Kidney (tissue), 14 donors: Measurements from ENCODE around the gene SIPA1. TPM values are rescaled to one million over a fixed set of nuclear protein-coding genes. Genes with fewer than 3 reads are reported as not detected.

Source experiments
- DNase-seq, 5 donors: peaks; one replicate each; pipeline ENCODE4 v3.0.0-alpha.2; 2013 to 2020
- FAIRE-seq: peaks from 2 replicates; lab custom pipeline; 2012; peaks lifted over from hg19 to GRCh38; lab: Jason Lieb, UNC
- H3K27ac ChIP-seq, 2 donors: one replicate each; pipeline ENCODE4 v1.7.0; 2013; ENCODE audit warnings: low read depth in 2 of 2, low read length in 2 of 2, inconsistent platforms in 1 of 2
- H3K27me3 ChIP-seq: one replicate; pipeline ENCODE4 v1.7.1; 2013; ENCODE audit warnings: low read length, inconsistent platforms; ENCODE audit not compliant: control insufficient read depth, insufficient read depth
- H3K36me3 ChIP-seq, 3 donors: one replicate each; pipeline versions ENCODE4 v1.7.0 to v1.7.1; 2013; ENCODE audit warnings: low read length in 3 of 3, control low read depth in 1 of 3, inconsistent platforms in 1 of 3; ENCODE audit not compliant: insufficient read depth in 3 of 3, control insufficient read depth in 2 of 3
- H3K4me1 ChIP-seq, 3 donors: one replicate each; pipeline versions ENCODE4 v1.7.0 to v1.7.1; 2013; ENCODE audit warnings: low read length in 3 of 3, inconsistent platforms in 1 of 3, low read depth in 1 of 3; ENCODE audit not compliant: control insufficient read depth in 2 of 3, insufficient read depth in 2 of 3
- H3K4me3 ChIP-seq, 3 donors: one replicate each; pipeline versions ENCODE4 v1.7.0 to v1.8.1; 2013; ENCODE audit warnings: low read length in 3 of 3, control low read depth in 1 of 3, inconsistent platforms in 1 of 3
- H3K9ac ChIP-seq, 3 donors: one replicate each; pipeline versions ENCODE4 v1.7.0 to v1.7.1; 2013; ENCODE audit warnings: low read length in 3 of 3, control low read depth in 1 of 3, inconsistent platforms in 1 of 3
- H3K9me3 ChIP-seq, 3 donors: one replicate each; pipeline versions ENCODE4 v1.7.0 to v1.7.1; 2013; ENCODE audit warnings: low read length in 3 of 3, control low read depth in 1 of 3, inconsistent platforms in 1 of 3; ENCODE audit not compliant: control insufficient read depth in 2 of 3, insufficient read depth in 1 of 3
- CTCF ChIP-seq: IDR thresholded peaks from 3 replicates; pipeline ENCODE4 v1.5.1; 2012; ENCODE audit warnings: mild to moderate bottlenecking, moderate library complexity, borderline replicate concordance; ENCODE audit not compliant: insufficient read depth; ENCODE audit errors: extremely low read depth
- intact Hi-C: fragments of 100-400 bp; cut with DNase I; formaldehyde crosslinking; loops from one replicate; pipeline ENCODE4 v1.11.1; 2022
- polyA plus RNA-seq: library from polyadenylated mRNA; stranded (reverse); fragments of 350-450 nt; fragmentation: Illumina TruSeq; extraction: RNeasy Lipid Tissue Mini Kit (QIAGEN cat#74804); gene quantifications from one replicate; pipeline ENCODE4 v1.2.3, GENCODE V29; 2014; ENCODE audit warnings: low read depth, low replicate concordance; ENCODE audit not compliant: insufficient read depth
- total RNA-seq: library from RNA; stranded (reverse); fragmentation: NEBNext Ultra II Directional; extraction: Animal tissue kit (Norgen Biotek cat#: 25700); gene quantifications from one replicate; pipeline ENCODE4 v1.2.1, GENCODE V29; 2021
- donor health status: control.
- donor health status: control.
- donor health status: control.
- donor health status: control.
- donor health status: control.
- donor health status: DM: yes; HTN: yes; CAD: no.
- donor health status: Normal renal cell carcinoma (clear cell type).

The SIPA1 gene
- total and polyA plus RNA-seq, 2 donors from 2014 or later, result 46.4 to 71.0 TPM

- Histone ChIP-seq H3K27ac (no peak overlapping the region), H3K36me3 (no peaks in the 10 kb centered on the region), H3K9me3 (no peaks in the 10 kb centered on the region), H3K4me3 (no peak overlapping the region), H3K27me3 (no peaks in the 10 kb centered on the region), H3K4me1 (peaks cover 0 to 16% (median 5%) of the 10 kb centered on the region in 3 donors), H3K9ac (no peak overlapping the region)
- intact Hi-C loops, result no loop called here
- DNase-seq, result no peak
- FAIRE-seq, result no peak
- no peak for TF ChIP-seq CTCF
Observed at GRCh38 chr11:65696802-65697552, 59.1 kb downstream of the SIPA1 start.

- TF ChIP-seq CTCF, result no peak
- no peak for DNase-seq
- FAIRE-seq, result no peak
Observed at GRCh38 chr11:65698205-65698604, 60.3 kb downstream of the SIPA1 start.

GRCh38 chr11:65699306-65699705 is 61.4 kb downstream of the SIPA1 start:
- Histone ChIP-seq H3K4me1 (peaks cover 0 to 11% (median 5%) of the 10 kb centered on the region in 3 donors), H3K9me3 (no peaks in the 10 kb centered on the region), H3K27ac (no peak overlapping the region), H3K9ac (no peak overlapping the region), H3K27me3 (no peaks in the 10 kb centered on the region), H3K36me3 (no peaks in the 10 kb centered on the region), H3K4me3 (no peak overlapping the region)
- no peak for FAIRE-seq
- no peak for TF ChIP-seq CTCF
- DNase-seq, result no peak
- intact Hi-C loops, result no loop called here

More at GRCh38 chr11:65698205-65698604, 60.3 kb downstream of the SIPA1 start:
- H3K27me3 ChIP-seq, result no peaks in the 10 kb centered on the region
- no peak overlapping the region for H3K9ac ChIP-seq
- H3K4me1 ChIP-seq, result peaks cover 0 to 16% (median 5%) of the 10 kb centered on the region in 3 donors
- H3K36me3 ChIP-seq, result no peaks in the 10 kb centered on the region
- H3K27ac ChIP-seq, result no peak overlapping the region
- intact Hi-C loops, result no loop called here
- no peak overlapping the region for H3K4me3 ChIP-seq
- H3K9me3 ChIP-seq, result no peaks in the 10 kb centered on the region
